WTC11 (cell line): ENCODE results near the gene HMCN1. TPM values are rescaled to one million over a fixed set of nuclear protein-coding genes. Genes with fewer than 3 reads are reported as not detected.

Experiments used
- ATAC-seq: fragments of 200-7000 bp; cut with Tn5 transposase; 2 replicates; pipeline ENCODE4 v1.10.0; 2021; ENCODE audit warnings: mild to moderate bottlenecking, moderate library complexity
- CTCF ChIA-PET: fragments of 300-600 bp; sonication (Branson Sonifier 250); formaldehyde crosslinking; loops from one replicate; lab custom pipeline; 2021; ENCODE audit warnings: antibody characterized with exemption; lab: Charles Lee
- POLR2A ChIA-PET: fragments of 350-600 bp; sonication (Branson Sonifier 250); formaldehyde crosslinking; loops from one replicate; lab custom pipeline; 2021; ENCODE audit warnings: antibody characterized with exemption; lab: Charles Lee
- DNase-seq: peaks from one replicate; pipeline ENCODE4 v3.0.0; 2021; ENCODE audit warnings: low spot score
- H3K27ac Mint-ChIP-seq: 2 replicates; pipeline ENCODE4 v1.8.0; 2021; ENCODE audit warnings: mixed read lengths
- H3K27me3 Mint-ChIP-seq: 2 replicates; pipeline ENCODE4 v1.8.0; 2021; ENCODE audit warnings: low read depth, mild to moderate bottlenecking, moderate library complexity, mixed read lengths
- H3K36me3 Mint-ChIP-seq: 2 replicates; pipeline ENCODE4 v1.8.0; 2021; ENCODE audit warnings: mixed read lengths
- H3K4me1 Mint-ChIP-seq: 2 replicates; pipeline ENCODE4 v1.8.0; 2022; ENCODE audit warnings: mixed read lengths
- H3K4me3 Mint-ChIP-seq: 2 replicates; pipeline ENCODE4 v1.8.0; 2021; ENCODE audit warnings: mild to moderate bottlenecking, moderate library complexity, mixed read lengths
- H3K9me3 Mint-ChIP-seq: 2 replicates; pipeline ENCODE4 v1.8.0; 2021; ENCODE audit warnings: mixed read lengths
- CBFB ChIP-seq: sonication (generic); formaldehyde crosslinking; IDR thresholded peaks from 2 replicates; pipeline ENCODE4 v1.8.1; 2022; ENCODE audit warnings: mild to moderate bottlenecking, low read depth, missing genetic modification reagents
- JAZF1 ChIP-seq: fragments of 250-450 bp; sonication (Bioruptor Pico); IDR thresholded peaks from 2 replicates; pipeline ENCODE4 v1.9.0; 2021; ENCODE audit warnings: moderate library complexity, mild to moderate bottlenecking, inconsistent platforms
- JUN ChIP-seq: sonication (generic); formaldehyde crosslinking; IDR thresholded peaks from 2 replicates; pipeline ENCODE4 v1.8.0; 2023; ENCODE audit warnings: mild to moderate bottlenecking, missing genetic modification reagents
- KAT7 ChIP-seq: sonication (generic); formaldehyde crosslinking; IDR thresholded peaks from 2 replicates; pipeline ENCODE4 v1.8.1; 2023; ENCODE audit warnings: missing genetic modification reagents, mild to moderate bottlenecking, borderline replicate concordance
- MYBL2 ChIP-seq: sonication (generic); formaldehyde crosslinking; IDR thresholded peaks from 2 replicates; pipeline ENCODE4 v1.8.1; 2023; ENCODE audit warnings: mild to moderate bottlenecking, moderate library complexity, missing genetic modification reagents
- NR1H2 ChIP-seq: sonication (generic); formaldehyde crosslinking; IDR thresholded peaks from 2 replicates; pipeline ENCODE4 v1.9.0; 2021; ENCODE audit warnings: mild to moderate bottlenecking, moderate library complexity, missing genetic modification reagents
- NR3C1 ChIP-seq: sonication (generic); formaldehyde crosslinking; conservative IDR thresholded peaks from 2 replicates; pipeline ENCODE4 v1.8.1; 2023; ENCODE audit warnings: low read depth, mild to moderate bottlenecking, missing genetic modification reagents
- RORB ChIP-seq: fragments of 250-450 bp; sonication (Bioruptor Pico); IDR thresholded peaks from 2 replicates; pipeline ENCODE4 v1.9.0; 2021; ENCODE audit warnings: mild to moderate bottlenecking
- SMAD3 ChIP-seq: sonication (generic); formaldehyde crosslinking; IDR thresholded peaks from 2 replicates; pipeline ENCODE4 v1.8.0; 2022; ENCODE audit warnings: missing genetic modification reagents, mild to moderate bottlenecking, borderline replicate concordance
- SP1 ChIP-seq: sonication (generic); formaldehyde crosslinking; conservative IDR thresholded peaks from 2 replicates; pipeline ENCODE4 v1.8.1; 2022; ENCODE audit warnings: missing genetic modification reagents
- TEAD4 ChIP-seq: sonication (generic); formaldehyde crosslinking; IDR thresholded peaks from 2 replicates; pipeline ENCODE4 v1.8.0; 2022; ENCODE audit warnings: mild to moderate bottlenecking, missing genetic modification reagents
- ZNF138 ChIP-seq: sonication (generic); formaldehyde crosslinking; conservative IDR thresholded peaks from 2 replicates; pipeline ENCODE4 v1.8.1; 2022; ENCODE audit warnings: mild to moderate bottlenecking, moderate library complexity, missing genetic modification reagents
- ZNF232 ChIP-seq: sonication (generic); formaldehyde crosslinking; IDR thresholded peaks from 2 replicates; pipeline ENCODE4 v1.8.0; 2022; ENCODE audit warnings: mild to moderate bottlenecking, missing genetic modification reagents
- ZNF423 ChIP-seq: fragments of 250-450 bp; sonication (Bioruptor Pico); IDR thresholded peaks from 2 replicates; pipeline ENCODE4 v2.1.2; 2022; ENCODE audit warnings: mild to moderate bottlenecking, moderate library complexity
- total RNA-seq: library from RNA; stranded (reverse); gene quantifications from 3 replicates; pipeline ENCODE4 v1.2.3, GENCODE V29; 2021
- TF ChIP-seq, protein P1 (sequence below): fragments of 250-450 bp; sonication (Bioruptor Pico); IDR thresholded peaks from 2 replicates; pipeline ENCODE4 v1.9.0; 2021; ENCODE audit warnings: mild to moderate bottlenecking, borderline replicate concordance
- TF ChIP-seq, protein P2 (sequence below): sonication (generic); formaldehyde crosslinking; IDR thresholded peaks from 2 replicates; pipeline ENCODE4 v1.8.1; 2023; ENCODE audit warnings: mild to moderate bottlenecking, missing genetic modification reagents, moderate library complexity
- TF ChIP-seq, protein P3 (sequence below): fragments of 250-450 bp; sonication (Bioruptor Pico); IDR thresholded peaks from 2 replicates; pipeline ENCODE4 v1.8.0; 2021; ENCODE audit warnings: mild to moderate bottlenecking
- TF ChIP-seq, protein P4 (sequence below): sonication (generic); formaldehyde crosslinking; IDR thresholded peaks from 2 replicates; pipeline ENCODE4 v1.8.1; 2023; ENCODE audit warnings: mild to moderate bottlenecking, missing genetic modification reagents, moderate library complexity
- TF ChIP-seq, protein P5 (sequence below): fragments of 250-450 bp; sonication (Bioruptor Pico); IDR thresholded peaks from 2 replicates; pipeline ENCODE4 v1.9.0; 2021; ENCODE audit warnings: mild to moderate bottlenecking

The HMCN1 gene
- total RNA-seq, 1 experiment from 2014 or later: 5.6 TPM

DNA sequence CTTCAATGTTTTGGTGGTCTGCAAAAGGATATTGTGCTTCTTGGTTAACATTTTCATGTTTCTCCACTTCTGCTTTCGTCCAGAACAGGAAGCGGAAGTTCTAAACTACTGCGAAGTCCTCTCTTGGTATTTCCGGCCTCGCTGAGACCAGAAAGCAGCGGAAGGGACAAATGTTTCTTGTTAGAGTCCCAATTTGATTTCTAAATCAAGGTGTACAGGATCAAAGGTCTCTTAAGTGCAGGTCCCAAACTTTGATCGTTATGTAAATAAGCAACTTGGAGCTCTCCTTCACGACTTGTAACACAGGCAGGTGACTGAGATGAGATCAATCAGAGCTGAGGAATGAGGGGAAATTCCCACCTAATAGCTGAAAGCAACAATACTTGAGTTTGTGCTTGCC is 40.1 kb upstream of the HMCN1 start:
- no peaks in the 10 kb centered on the region for H3K36me3 Mint-ChIP-seq
- CTCF ChIA-PET: interaction anchor here (0.6 to 2.4 kb wide), 4 partner anchors 13 to 377 kb away, joined by 3 to 9 read pairs (median 5); partner anchors contain the start of gene IVNS1ABP
- TF ChIP-seq SMAD3: no peak
- TF ChIP-seq NR3C1 (CRISPR knock-in tag): no peak
- no peak for TF ChIP-seq SP1 (CRISPR knock-in tag)
- TF ChIP-seq MYBL2 (CRISPR knock-in tag): no peak
- TF ChIP-seq, protein P1, sequence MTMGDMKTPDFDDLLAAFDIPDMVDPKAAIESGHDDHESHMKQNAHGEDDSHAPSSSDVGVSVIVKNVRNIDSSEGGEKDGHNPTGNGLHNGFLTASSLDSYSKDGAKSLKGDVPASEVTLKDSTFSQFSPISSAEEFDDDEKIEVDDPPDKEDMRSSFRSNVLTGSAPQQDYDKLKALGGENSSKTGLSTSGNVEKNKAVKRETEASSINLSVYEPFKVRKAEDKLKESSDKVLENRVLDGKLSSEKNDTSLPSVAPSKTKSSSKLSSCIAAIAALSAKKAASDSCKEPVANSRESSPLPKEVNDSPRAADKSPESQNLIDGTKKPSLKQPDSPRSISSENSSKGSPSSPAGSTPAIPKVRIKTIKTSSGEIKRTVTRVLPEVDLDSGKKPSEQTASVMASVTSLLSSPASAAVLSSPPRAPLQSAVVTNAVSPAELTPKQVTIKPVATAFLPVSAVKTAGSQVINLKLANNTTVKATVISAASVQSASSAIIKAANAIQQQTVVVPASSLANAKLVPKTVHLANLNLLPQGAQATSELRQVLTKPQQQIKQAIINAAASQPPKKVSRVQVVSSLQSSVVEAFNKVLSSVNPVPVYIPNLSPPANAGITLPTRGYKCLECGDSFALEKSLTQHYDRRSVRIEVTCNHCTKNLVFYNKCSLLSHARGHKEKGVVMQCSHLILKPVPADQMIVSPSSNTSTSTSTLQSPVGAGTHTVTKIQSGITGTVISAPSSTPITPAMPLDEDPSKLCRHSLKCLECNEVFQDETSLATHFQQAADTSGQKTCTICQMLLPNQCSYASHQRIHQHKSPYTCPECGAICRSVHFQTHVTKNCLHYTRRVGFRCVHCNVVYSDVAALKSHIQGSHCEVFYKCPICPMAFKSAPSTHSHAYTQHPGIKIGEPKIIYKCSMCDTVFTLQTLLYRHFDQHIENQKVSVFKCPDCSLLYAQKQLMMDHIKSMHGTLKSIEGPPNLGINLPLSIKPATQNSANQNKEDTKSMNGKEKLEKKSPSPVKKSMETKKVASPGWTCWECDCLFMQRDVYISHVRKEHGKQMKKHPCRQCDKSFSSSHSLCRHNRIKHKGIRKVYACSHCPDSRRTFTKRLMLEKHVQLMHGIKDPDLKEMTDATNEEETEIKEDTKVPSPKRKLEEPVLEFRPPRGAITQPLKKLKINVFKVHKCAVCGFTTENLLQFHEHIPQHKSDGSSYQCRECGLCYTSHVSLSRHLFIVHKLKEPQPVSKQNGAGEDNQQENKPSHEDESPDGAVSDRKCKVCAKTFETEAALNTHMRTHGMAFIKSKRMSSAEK: no peak
- TF ChIP-seq JUN (CRISPR knock-in tag): no peak
- TF ChIP-seq, protein P2, sequence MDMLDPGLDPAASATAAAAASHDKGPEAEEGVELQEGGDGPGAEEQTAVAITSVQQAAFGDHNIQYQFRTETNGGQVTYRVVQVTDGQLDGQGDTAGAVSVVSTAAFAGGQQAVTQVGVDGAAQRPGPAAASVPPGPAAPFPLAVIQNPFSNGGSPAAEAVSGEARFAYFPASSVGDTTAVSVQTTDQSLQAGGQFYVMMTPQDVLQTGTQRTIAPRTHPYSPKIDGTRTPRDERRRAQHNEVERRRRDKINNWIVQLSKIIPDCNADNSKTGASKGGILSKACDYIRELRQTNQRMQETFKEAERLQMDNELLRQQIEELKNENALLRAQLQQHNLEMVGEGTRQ (CRISPR knock-in tag): no peak
- TF ChIP-seq ZNF423: no peak
- TF ChIP-seq, protein P3, sequence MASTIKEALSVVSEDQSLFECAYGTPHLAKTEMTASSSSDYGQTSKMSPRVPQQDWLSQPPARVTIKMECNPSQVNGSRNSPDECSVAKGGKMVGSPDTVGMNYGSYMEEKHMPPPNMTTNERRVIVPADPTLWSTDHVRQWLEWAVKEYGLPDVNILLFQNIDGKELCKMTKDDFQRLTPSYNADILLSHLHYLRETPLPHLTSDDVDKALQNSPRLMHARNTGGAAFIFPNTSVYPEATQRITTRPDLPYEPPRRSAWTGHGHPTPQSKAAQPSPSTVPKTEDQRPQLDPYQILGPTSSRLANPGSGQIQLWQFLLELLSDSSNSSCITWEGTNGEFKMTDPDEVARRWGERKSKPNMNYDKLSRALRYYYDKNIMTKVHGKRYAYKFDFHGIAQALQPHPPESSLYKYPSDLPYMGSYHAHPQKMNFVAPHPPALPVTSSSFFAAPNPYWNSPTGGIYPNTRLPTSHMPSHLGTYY (CRISPR knock-in tag): no peak
- TF ChIP-seq, protein P4, sequence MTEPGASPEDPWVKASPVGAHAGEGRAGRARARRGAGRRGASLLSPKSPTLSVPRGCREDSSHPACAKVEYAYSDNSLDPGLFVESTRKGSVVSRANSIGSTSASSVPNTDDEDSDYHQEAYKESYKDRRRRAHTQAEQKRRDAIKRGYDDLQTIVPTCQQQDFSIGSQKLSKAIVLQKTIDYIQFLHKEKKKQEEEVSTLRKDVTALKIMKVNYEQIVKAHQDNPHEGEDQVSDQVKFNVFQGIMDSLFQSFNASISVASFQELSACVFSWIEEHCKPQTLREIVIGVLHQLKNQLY (CRISPR knock-in tag): no peak
- no peak for TF ChIP-seq CBFB (CRISPR knock-in tag)
- no peak for TF ChIP-seq ZNF138
- TF ChIP-seq TEAD4 (CRISPR knock-in tag): no peak
- no peak for TF ChIP-seq NR1H2 (CRISPR knock-in tag)
- TF ChIP-seq KAT7: no peak
- no peak for TF ChIP-seq JAZF1 (CRISPR knock-in tag)
- no peak for TF ChIP-seq ZNF232
- TF ChIP-seq RORB (CRISPR knock-in tag): no peak
- TF ChIP-seq, protein P5, sequence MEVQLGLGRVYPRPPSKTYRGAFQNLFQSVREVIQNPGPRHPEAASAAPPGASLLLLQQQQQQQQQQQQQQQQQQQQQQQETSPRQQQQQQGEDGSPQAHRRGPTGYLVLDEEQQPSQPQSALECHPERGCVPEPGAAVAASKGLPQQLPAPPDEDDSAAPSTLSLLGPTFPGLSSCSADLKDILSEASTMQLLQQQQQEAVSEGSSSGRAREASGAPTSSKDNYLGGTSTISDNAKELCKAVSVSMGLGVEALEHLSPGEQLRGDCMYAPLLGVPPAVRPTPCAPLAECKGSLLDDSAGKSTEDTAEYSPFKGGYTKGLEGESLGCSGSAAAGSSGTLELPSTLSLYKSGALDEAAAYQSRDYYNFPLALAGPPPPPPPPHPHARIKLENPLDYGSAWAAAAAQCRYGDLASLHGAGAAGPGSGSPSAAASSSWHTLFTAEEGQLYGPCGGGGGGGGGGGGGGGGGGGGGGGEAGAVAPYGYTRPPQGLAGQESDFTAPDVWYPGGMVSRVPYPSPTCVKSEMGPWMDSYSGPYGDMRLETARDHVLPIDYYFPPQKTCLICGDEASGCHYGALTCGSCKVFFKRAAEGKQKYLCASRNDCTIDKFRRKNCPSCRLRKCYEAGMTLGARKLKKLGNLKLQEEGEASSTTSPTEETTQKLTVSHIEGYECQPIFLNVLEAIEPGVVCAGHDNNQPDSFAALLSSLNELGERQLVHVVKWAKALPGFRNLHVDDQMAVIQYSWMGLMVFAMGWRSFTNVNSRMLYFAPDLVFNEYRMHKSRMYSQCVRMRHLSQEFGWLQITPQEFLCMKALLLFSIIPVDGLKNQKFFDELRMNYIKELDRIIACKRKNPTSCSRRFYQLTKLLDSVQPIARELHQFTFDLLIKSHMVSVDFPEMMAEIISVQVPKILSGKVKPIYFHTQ (CRISPR knock-in tag): no peak
- peaks cover 11% of the 10 kb centered on the region for H3K4me1 Mint-ChIP-seq
- peaks cover 10% of the 10 kb centered on the region for H3K27me3 Mint-ChIP-seq
- ATAC-seq: no peak
- no peaks in the 10 kb centered on the region for H3K9me3 Mint-ChIP-seq
- H3K4me3 Mint-ChIP-seq: no peak overlapping the region
- POLR2A ChIA-PET: interaction anchor here (0.8 kb wide), 1 partner anchor 40 kb away, joined by 4 read pairs; the partner anchor contains the start of gene HMCN1
- no peak overlapping the region for H3K27ac Mint-ChIP-seq
- DNase-seq: no peak
